B cell (primary cell): Measurements from ENCODE around the gene CASK. TPM values are rescaled to one million over a fixed set of nuclear protein-coding genes. Genes with fewer than 3 reads are reported as not detected.

Experiments used
- ATAC-seq: fragments of 200-7000 bp; cut with Tn5 transposase; one replicate; pipeline ENCODE4 v1.10.0; 2021; ENCODE audit warnings: low read depth, mild to moderate bottlenecking, moderate number of reproducible peaks, moderate library complexity
- CTCF ChIA-PET: fragments of 350-600 bp; sonication (Branson Sonifier 250); formaldehyde crosslinking; loops from one replicate; lab custom pipeline; 2021; ENCODE audit warnings: antibody characterized with exemption, inconsistent platforms; lab: Charles Lee
- POLR2A ChIA-PET: fragments of 350-600 bp; sonication (Branson Sonifier 250); formaldehyde crosslinking; loops from one replicate; lab custom pipeline; 2021; ENCODE audit warnings: antibody characterized with exemption; lab: Charles Lee
- DNase-seq: peaks from one replicate; pipeline ENCODE4 v3.0.0; 2013
- H2AFZ ChIP-seq: 2 replicates; pipeline ENCODE4 v1.6.1; 2012; ENCODE audit warnings: mild to moderate bottlenecking, low read depth, low read length; ENCODE audit not compliant: insufficient read depth, poor library complexity, severe bottlenecking
- H3K27ac ChIP-seq, 2 donors: 1 replicate in 1 of 2; 2 replicates in 1 of 2; pipeline ENCODE4 v1.5.1; 2012 to 2013; ENCODE audit warnings: low read length in 2 of 2, mild to moderate bottlenecking in 2 of 2, moderate library complexity in 1 of 2
- H3K27me3 ChIP-seq, 4 experiments: fragments of 200-600 bp in 1 of 4; sonication (generic) in 1 of 4; replicated peaks in 1 of 4; 1 replicate in 2 of 4; 2 replicates in 2 of 4; pipeline versions ENCODE4 v1.6.1 to v1.7.0; 2013 to 2016; ENCODE audit warnings: low read length in 3 of 4, mild to moderate bottlenecking in 2 of 4, mixed read lengths in 1 of 4, moderate library complexity in 1 of 4; ENCODE audit not compliant: insufficient read depth in 4 of 4, control insufficient read depth in 3 of 4; ENCODE audit errors: control extremely low read depth in 1 of 4
- H3K36me3 ChIP-seq, 2 experiments: replicated peaks in 1 of 2; 1 replicate in 1 of 2; 2 replicates in 1 of 2; pipeline versions ENCODE4 v1.6.1 to v1.7.1; 2013; ENCODE audit warnings: low read length in 1 of 2; ENCODE audit not compliant: insufficient read depth in 2 of 2, control insufficient read depth in 1 of 2; ENCODE audit errors: control extremely low read depth in 1 of 2, extremely low read depth in 1 of 2
- H3K4me1 ChIP-seq, 2 donors: fragments of 200-600 bp in 1 of 2; sonication (generic) in 1 of 2; 1 replicate in 1 of 2; 2 replicates in 1 of 2; pipeline versions ENCODE4 v1.5.1 to v1.6.1; 2013 to 2017; ENCODE audit warnings: low read length in 2 of 2; ENCODE audit not compliant: control insufficient read depth in 2 of 2, insufficient read depth in 2 of 2
- H3K4me2 ChIP-seq: replicated peaks from 2 replicates; pipeline ENCODE3; 2012; ENCODE audit warnings: mild to moderate bottlenecking, low read depth, low read length; ENCODE audit not compliant: poor library complexity, severe bottlenecking
- H3K4me3 ChIP-seq, 5 experiments: fragments of 200-600 bp in 1 of 5; sonication (generic) in 1 of 5; 1 replicate in 3 of 5; 2 replicates in 2 of 5; pipeline versions ENCODE4 v1.5.1 to v1.7.0; 2011 to 2016; ENCODE audit warnings: low read length in 4 of 5, mild to moderate bottlenecking in 4 of 5, low read depth in 2 of 5, control low read depth in 1 of 5, moderate library complexity in 1 of 5; ENCODE audit not compliant: insufficient read depth in 1 of 5; ENCODE audit errors: control extremely low read depth in 1 of 5, extremely low read depth in 1 of 5
- H3K79me2 ChIP-seq: fragments of 200-600 bp; sonication (generic); one replicate; pipeline ENCODE4 v1.6.0; 2016; ENCODE audit warnings: low read length; ENCODE audit not compliant: control insufficient read depth, insufficient read depth
- H3K9ac ChIP-seq: fragments of 200-600 bp; sonication (generic); 2 replicates; pipeline ENCODE4 v1.6.1; 2017; ENCODE audit warnings: mild to moderate bottlenecking, low read length, moderate library complexity
- H3K9me3 ChIP-seq, 3 donors: one replicate each; pipeline versions ENCODE4 v1.6.1 to v1.7.1; 2013; ENCODE audit warnings: low read length in 2 of 3; ENCODE audit not compliant: control insufficient read depth in 2 of 3, insufficient read depth in 1 of 3; ENCODE audit errors: control extremely low read depth in 1 of 3
- H4K20me1 ChIP-seq: 2 replicates; pipeline ENCODE4 v1.6.0; 2012; ENCODE audit warnings: mild to moderate bottlenecking, low read length; ENCODE audit not compliant: insufficient read depth, control insufficient read depth, poor library complexity, severe bottlenecking
- H3K27ac Mint-ChIP-seq: one replicate; pipeline ENCODE4 v1.8.0; 2021; ENCODE audit warnings: mixed read lengths
- H3K27me3 Mint-ChIP-seq: one replicate; pipeline ENCODE4 v1.8.0; 2021; ENCODE audit warnings: mixed read lengths
- H3K4me1 Mint-ChIP-seq: one replicate; pipeline ENCODE4 v1.8.0; 2021; ENCODE audit warnings: mixed read lengths
- H3K4me3 Mint-ChIP-seq: one replicate; pipeline ENCODE4 v1.8.0; 2021; ENCODE audit warnings: mixed read lengths
- H3K9me3 Mint-ChIP-seq: one replicate; pipeline ENCODE4 v1.8.0; 2022; ENCODE audit warnings: mixed read lengths; ENCODE audit not compliant: insufficient read depth
- CTCF ChIP-seq: fragments of 200-600 bp; IDR thresholded peaks from one replicate; pipeline ENCODE4 v1.8.0; 2022; ENCODE audit warnings: antibody characterized with exemption, mild to moderate bottlenecking
- EZH2 ChIP-seq: IDR thresholded peaks from 2 replicates; pipeline ENCODE4 v1.6.1; 2012; ENCODE audit warnings: borderline replicate concordance, low read depth, mild to moderate bottlenecking, moderate library complexity, low read length; ENCODE audit not compliant: insufficient read depth, poor library complexity, severe bottlenecking
- WGBS: methylation state at CpG from one replicate; pipeline ENCODE4 v1.1.5; 2013; ENCODE audit warnings: missing lambda C conversion rate; ENCODE audit not compliant: insufficient coverage; 5-methylcytosine and 5-hydroxymethylcytosine counted together
- intact Hi-C: fragments of 100-400 bp; cut with micrococcal nuclease; formaldehyde crosslinking; loops from one replicate; pipeline ENCODE4 v1.10.0; 2022
- polyA plus RNA-seq: library from polyadenylated mRNA; depleted of rRNA; stranded (reverse); fragments of >200 nt; gene quantifications from 2 replicates; pipeline ENCODE4 v1.2.3, GENCODE V29; 2012
- total RNA-seq, 2 donors: library from RNA; stranded (reverse); fragments of 120-200 nt in 1 of 2; gene quantifications; 1 replicate in 1 of 2; 2 replicates in 1 of 2; pipeline versions ENCODE4 v1.2.3 to v1.2.4, GENCODE V29; 2013 to 2022

CASK gene
- total and polyA plus RNA-seq, 2 donors (not counting 1 experiment from before 2014, with no cell fraction given), result 14.2 to 50.4 TPM

- H3K27me3 ChIP-seq, result no peaks in the 10 kb centered on the region
- DNase-seq (no peak), ATAC-seq (no peak)
- Mint-ChIP-seq H3K4me3 (peak overlapping the region; percentile 50), H3K27ac (peak overlapping the region; percentile 70), H3K9me3 (no peaks in the 10 kb centered on the region), H3K27me3 (no peaks in the 10 kb centered on the region), H3K4me1 (peaks cover 35% of the 10 kb centered on the region)
- POLR2A ChIA-PET, result no interaction called here
- H3K4me1 ChIP-seq, result peaks cover 18 to 25% of the 10 kb centered on the region in 2 donors
- no peaks in the 10 kb centered on the region for H3K36me3 ChIP-seq
- intact Hi-C loops, result no loop called here
- CTCF ChIA-PET, result no interaction called here
- H4K20me1 ChIP-seq, result no peaks in the 10 kb centered on the region
- WGBS, result no CpG with 5 or more reads among the region's 1 CpG
- H3K4me2 ChIP-seq, result no peak overlapping the region
- no peaks in the 10 kb centered on the region for H3K79me2 ChIP-seq
- H3K9me3 ChIP-seq, result no peaks in the 10 kb centered on the region
- no peak for TF ChIP-seq CTCF
- TF ChIP-seq EZH2, result no peak
- H3K4me3 ChIP-seq, result no peak overlapping the region
- H3K9ac ChIP-seq, result no peak overlapping the region
- no peak overlapping the region for H3K27ac ChIP-seq
- no peak overlapping the region for H2AFZ ChIP-seq
These were observed 231.1 kb downstream of the CASK start for GRCh38 chrX:41692162-41692749.

- H3K27me3 ChIP-seq, result no peaks in the 10 kb centered on the region
- H3K79me2 ChIP-seq, result no peaks in the 10 kb centered on the region
- no peaks in the 10 kb centered on the region for H4K20me1 ChIP-seq
- H2AFZ ChIP-seq, result no peak overlapping the region
- POLR2A ChIA-PET, result no interaction called here
- H3K4me2 ChIP-seq, result no peak overlapping the region
- DNase-seq (no peak), ATAC-seq (no peak)
- no peak overlapping the region for H3K9ac ChIP-seq
- Mint-ChIP-seq H3K27ac (no peak overlapping the region), H3K27me3 (no peaks in the 10 kb centered on the region), H3K9me3 (no peaks in the 10 kb centered on the region), H3K4me1 (peaks cover 52% of the 10 kb centered on the region), H3K4me3 (no peak overlapping the region)
- no peak overlapping the region for H3K27ac ChIP-seq
- H3K9me3 ChIP-seq, result no peaks in the 10 kb centered on the region
- intact Hi-C loops, result no loop called here
- H3K36me3 ChIP-seq, result no peaks in the 10 kb centered on the region
- CTCF ChIA-PET, result no interaction called here
- H3K4me1 ChIP-seq, result peaks cover 34 to 40% of the 10 kb centered on the region in 2 donors
- H3K4me3 ChIP-seq, result no peak overlapping the region
- no peak for TF ChIP-seq CTCF
- no peak for TF ChIP-seq EZH2
- no CpG with 5 or more reads among the region's 3 CpGs for WGBS
These were observed 233.6 kb downstream of the CASK start for GRCh38 chrX:41689711-41690110.
